HG03575 (cell line): Measurements from ENCODE around the gene SLC24A3.

Experiments
- ATAC-seq: cut with Tn5 transposase; IDR thresholded peaks from one replicate; pipeline ENCODE4 v1.9.1; 2021; ENCODE audit not compliant: unreplicated experiment, insufficient number of reproducible peaks, low FRiP score; ENCODE audit errors: extremely low read depth

Gene SLC24A3

GRCh38 chr20:19367591-19367990 is 155.1 kb downstream of the SLC24A3 start:
- no peak for ATAC-seq

GRCh38 chr20:19368351-19368750 is 155.9 kb downstream of the SLC24A3 start:
- ATAC-seq = no peak

- no peak for ATAC-seq
Measured at GRCh38 chr20:19370076-19371075, 157.9 kb downstream of the SLC24A3 start.

GRCh38 chr20:19371112-19371511 is 158.7 kb downstream of the SLC24A3 start:
- ATAC-seq = no peak

DNA sequence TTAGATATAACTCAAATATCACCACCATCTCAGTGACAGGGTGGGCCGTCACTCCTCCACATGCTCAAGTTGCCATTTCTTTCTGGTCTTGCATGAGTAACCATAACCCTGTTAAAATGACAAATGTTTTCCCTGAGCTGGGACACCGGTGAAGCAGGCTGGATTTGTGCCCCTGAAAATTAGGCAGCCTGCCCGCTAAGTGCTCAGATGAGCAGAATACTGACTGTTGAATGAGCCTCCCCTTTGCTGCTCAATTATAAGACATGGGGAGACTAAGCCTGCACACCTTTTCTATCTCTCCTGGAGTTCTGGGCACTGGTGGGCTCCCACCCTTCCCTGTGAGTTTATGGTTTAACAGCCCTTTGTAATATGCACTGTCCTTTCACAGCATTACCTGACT is 161.8 kb downstream of the SLC24A3 start:
- ATAC-seq = no peak

- ATAC-seq = no peak
Measured at GRCh38 chr20:19375395-19375794, 163.0 kb downstream of the SLC24A3 start.

DNA sequence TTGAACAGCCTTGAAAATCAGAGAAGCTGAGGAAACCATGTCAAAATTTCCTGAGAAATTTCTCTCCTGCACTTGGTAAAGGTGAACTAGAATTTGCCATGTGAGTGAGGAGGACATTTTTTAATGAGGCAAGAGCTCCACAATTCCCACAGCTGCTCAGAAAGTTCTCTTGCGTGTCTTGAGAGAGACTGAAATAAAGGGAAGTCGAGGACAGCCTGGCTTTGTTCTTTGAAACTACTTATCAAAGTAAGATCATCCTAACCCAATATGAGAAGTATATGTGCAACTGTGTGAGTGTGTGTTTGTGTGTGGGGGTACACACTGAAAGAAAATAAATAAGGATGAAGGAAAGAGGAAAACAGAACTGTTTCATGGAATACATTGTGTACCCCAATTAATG is 163.4 kb downstream of the SLC24A3 start:
- ATAC-seq = no peak

GRCh38 chr20:19376451-19377229 is 164.2 kb downstream of the SLC24A3 start:
- no peak for ATAC-seq

DNA sequence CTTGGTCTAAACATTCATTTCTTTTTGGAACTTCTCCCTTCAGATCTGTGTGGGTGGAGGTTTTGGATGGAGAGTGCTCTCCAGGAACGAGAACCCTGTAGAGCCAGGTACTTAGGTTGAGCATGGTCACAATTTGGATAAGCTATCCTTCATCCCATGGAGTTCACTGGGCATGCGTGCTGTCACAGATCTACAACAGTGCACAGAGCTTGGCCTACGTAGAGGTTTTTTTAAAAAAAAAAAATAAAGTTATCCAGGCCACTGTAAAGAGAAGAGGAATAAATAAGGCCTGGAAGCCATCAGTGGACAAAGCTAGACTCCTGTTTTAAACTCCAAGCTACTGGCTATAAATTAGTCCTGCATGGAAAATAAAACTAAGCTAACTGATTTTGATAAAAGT is 165.6 kb downstream of the SLC24A3 start:
- ATAC-seq = no peak

DNA sequence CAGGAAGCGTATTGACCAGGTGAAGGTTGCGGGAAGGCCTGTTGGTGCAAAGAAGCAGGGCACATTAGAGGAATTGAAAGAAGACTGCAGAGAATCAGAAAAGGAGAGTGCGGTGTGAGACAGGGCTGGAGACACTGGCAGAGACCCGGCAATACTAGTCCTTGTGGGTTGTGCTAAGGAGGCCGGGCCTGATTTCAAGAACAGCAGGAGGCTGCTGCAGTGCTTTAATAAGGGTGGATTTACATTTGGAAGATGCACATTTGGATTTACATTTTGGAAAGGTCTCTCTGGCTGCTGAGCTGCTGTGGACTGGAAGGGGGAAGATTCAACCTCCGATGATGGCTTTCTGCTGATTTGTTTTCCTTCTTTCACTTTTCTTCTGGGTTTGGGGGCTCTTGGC is 167.8 kb downstream of the SLC24A3 start:
- no peak for ATAC-seq

GRCh38 chr20:19381947-19382346 is 169.5 kb downstream of the SLC24A3 start:
- ATAC-seq = no peak

- ATAC-seq = no peak
Measured at GRCh38 chr20:19382386-19383340, 170.2 kb downstream of the SLC24A3 start.

GRCh38 chr20:19384940-19385339 is 172.5 kb downstream of the SLC24A3 start:
- ATAC-seq = no peak

DNA sequence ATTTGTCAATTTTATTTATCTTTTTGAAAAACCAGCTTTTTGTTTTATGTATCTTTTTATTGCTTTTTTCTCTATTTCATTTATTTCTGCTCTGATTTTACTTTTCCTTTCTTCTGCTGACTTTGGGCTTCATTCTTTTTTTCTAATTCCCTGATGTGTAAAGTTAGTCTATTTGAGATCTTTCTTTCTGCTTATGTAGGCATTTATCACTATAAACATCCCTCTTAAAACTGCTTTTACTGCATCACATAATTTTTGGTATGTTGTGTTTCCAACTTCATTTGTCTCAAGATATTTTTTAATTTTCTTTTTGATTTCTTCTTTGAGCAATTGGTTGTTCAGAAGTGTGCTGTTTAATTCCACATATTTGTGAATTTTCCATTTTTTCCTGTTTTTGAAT is 174.8 kb downstream of the SLC24A3 start:
- ATAC-seq = no peak

DNA sequence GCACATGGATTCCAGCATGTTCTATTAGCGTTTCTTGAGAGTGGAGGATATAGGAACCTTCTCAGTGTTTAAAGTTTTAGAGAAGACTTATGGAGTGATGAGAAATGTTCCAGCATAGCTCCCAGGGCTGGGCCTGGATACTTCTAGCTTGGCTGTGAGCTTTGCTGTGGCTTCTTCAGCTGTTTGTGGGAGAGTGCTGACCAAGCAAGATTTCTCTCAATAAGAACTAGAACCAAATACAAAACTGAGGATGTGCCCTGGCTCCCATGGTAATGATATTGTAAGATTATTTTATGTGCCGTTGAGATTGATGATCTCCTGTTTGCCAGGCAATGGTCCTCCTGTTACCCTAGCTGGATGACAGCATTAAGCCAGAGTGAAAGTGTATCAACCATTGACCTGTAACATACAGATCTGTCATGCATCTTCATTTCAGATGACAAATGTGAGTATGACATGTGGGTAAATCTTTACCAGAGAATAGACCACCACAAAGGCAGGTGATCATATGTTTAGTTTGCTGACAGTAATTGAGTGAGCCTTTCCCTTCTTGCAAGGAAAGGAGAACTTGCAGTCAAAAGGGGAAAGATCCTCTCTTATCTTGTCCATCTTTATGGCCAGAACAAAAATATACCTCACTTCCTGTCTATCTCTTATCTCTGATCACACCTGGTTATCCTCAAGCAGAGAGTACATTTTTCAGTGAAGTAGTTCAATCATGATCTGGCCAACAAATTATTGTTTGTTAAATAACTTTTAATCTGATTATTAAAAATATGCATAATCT is 180.1 kb downstream of the SLC24A3 start:
- no peak for ATAC-seq

GRCh38 chr20:19396460-19397081 is 184.1 kb downstream of the SLC24A3 start:
- no peak for ATAC-seq

DNA sequence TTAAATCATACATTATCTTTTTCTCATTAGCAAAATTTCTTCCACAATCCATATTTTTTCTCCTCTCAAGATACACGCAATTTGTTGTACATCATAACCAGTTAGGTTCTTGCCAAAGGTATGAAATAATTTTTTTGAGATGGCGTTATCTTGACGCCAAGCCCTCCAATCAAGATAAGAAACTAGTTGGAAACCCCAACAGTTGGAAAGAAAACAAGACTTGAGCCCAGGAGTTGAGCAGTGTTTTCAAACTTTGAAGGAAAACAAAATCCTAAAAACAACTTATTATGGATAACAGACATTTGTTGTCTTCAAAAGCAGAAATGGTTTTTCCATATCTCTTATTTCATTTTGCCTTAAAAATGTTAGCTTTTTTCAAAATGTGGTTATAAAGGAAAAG is 184.8 kb downstream of the SLC24A3 start:
- ATAC-seq = no peak

GRCh38 chr20:19397666-19398065 is 185.2 kb downstream of the SLC24A3 start:
- ATAC-seq = no peak
